A673 (cell line): ENCODE measurements around the gene SPACA4.
"Not testable (repeated sequence)": the region's sequence is repeated elsewhere in the genome, so short reads cannot be mapped to it uniquely, and the experiment has no call there.

Source experiments
- EZH2 ChIP-seq: fragments of 200-600 bp; sonication (generic); IDR thresholded peaks from 2 replicates; pipeline ENCODE4 v1.6.1; 2017; ENCODE audit warnings: borderline replicate concordance, low read depth, mild to moderate bottlenecking, mixed read lengths, antibody characterized with exemption, low read length; ENCODE audit not compliant: poor library complexity, severe bottlenecking
- TF ChIP-seq, protein P1 (sequence below): fragments of 300-800, 200-600 bp; sonication (generic); conservative IDR thresholded peaks from 2 replicates; pipeline ENCODE4 v1.5.1; 2017; ENCODE audit warnings: low read depth, mild to moderate bottlenecking, antibody characterized with exemption, low read length, moderate library complexity, mixed read lengths

- TF ChIP-seq, protein P1, sequence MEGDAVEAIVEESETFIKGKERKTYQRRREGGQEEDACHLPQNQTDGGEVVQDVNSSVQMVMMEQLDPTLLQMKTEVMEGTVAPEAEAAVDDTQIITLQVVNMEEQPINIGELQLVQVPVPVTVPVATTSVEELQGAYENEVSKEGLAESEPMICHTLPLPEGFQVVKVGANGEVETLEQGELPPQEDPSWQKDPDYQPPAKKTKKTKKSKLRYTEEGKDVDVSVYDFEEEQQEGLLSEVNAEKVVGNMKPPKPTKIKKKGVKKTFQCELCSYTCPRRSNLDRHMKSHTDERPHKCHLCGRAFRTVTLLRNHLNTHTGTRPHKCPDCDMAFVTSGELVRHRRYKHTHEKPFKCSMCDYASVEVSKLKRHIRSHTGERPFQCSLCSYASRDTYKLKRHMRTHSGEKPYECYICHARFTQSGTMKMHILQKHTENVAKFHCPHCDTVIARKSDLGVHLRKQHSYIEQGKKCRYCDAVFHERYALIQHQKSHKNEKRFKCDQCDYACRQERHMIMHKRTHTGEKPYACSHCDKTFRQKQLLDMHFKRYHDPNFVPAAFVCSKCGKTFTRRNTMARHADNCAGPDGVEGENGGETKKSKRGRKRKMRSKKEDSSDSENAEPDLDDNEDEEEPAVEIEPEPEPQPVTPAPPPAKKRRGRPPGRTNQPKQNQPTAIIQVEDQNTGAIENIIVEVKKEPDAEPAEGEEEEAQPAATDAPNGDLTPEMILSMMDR: not testable (repeated sequence)
- not testable (repeated sequence) for TF ChIP-seq EZH2
These were observed 28.6 kb upstream of the SPACA4 start for GRCh38 chr19:48577908-48578307.
